Natural killer cell (primary cell): Measurements from ENCODE around the gene PRDM11. TPM values are rescaled to one million over a fixed set of nuclear protein-coding genes. Genes with fewer than 3 reads are reported as not detected.

Experiments
- ATAC-seq, 3 donors: fragments of 150-1000 bp in 2 of 3; fragments of 200-7000 bp in 1 of 3; cut with Tn5 transposase; 1 replicate in 1 of 3; 2 replicates in 2 of 3; pipeline ENCODE4 v1.10.0; 2021; ENCODE audit warnings: mild to moderate bottlenecking in 2 of 3, moderate library complexity in 2 of 3
- DNase-seq, 2 donors: peaks; one replicate each; pipeline versions ENCODE4 v3.0.0 to v3.0.0-alpha.2; 2013 to 2021; ENCODE audit warnings: mixed read lengths in 1 of 2
- H3K27ac ChIP-seq: one replicate; pipeline ENCODE4 v1.5.1; 2013; ENCODE audit warnings: mild to moderate bottlenecking, low read length
- H3K27me3 ChIP-seq: one replicate; pipeline ENCODE4 v1.6.1; 2013; ENCODE audit warnings: low read length; ENCODE audit not compliant: control insufficient read depth, insufficient read depth
- H3K36me3 ChIP-seq: one replicate; pipeline ENCODE4 v1.6.1; 2013; ENCODE audit warnings: low read length; ENCODE audit not compliant: control insufficient read depth, insufficient read depth
- H3K4me1 ChIP-seq: one replicate; pipeline ENCODE4 v1.6.1; 2013; ENCODE audit warnings: low read length; ENCODE audit not compliant: control insufficient read depth, insufficient read depth
- H3K4me3 ChIP-seq: one replicate; pipeline ENCODE4 v1.5.1; 2013; ENCODE audit warnings: low read length
- H3K9me3 ChIP-seq: one replicate; pipeline ENCODE4 v1.6.1; 2013; ENCODE audit warnings: low read length; ENCODE audit not compliant: control insufficient read depth, insufficient read depth
- H3K27ac Mint-ChIP-seq, 2 donors: one replicate each; pipeline ENCODE4 v1.8.0; 2022; ENCODE audit warnings: mild to moderate bottlenecking in 2 of 2, mixed read lengths in 2 of 2, moderate library complexity in 1 of 2
- H3K27me3 Mint-ChIP-seq, 2 donors: one replicate each; pipeline ENCODE4 v1.8.0; 2022; ENCODE audit warnings: low read depth in 2 of 2, mixed read lengths in 2 of 2
- H3K36me3 Mint-ChIP-seq: one replicate; pipeline ENCODE4 v1.8.0; 2022; ENCODE audit warnings: mixed read lengths
- H3K4me1 Mint-ChIP-seq, 2 donors: one replicate each; pipeline ENCODE4 v1.8.0; 2022; ENCODE audit warnings: mixed read lengths in 2 of 2
- H3K4me3 Mint-ChIP-seq: one replicate; pipeline ENCODE4 v1.8.0; 2022; ENCODE audit warnings: mild to moderate bottlenecking, moderate library complexity, mixed read lengths
- H3K9me3 Mint-ChIP-seq, 2 donors: one replicate each; pipeline ENCODE4 v1.8.0; 2022; ENCODE audit warnings: mixed read lengths in 2 of 2
- WGBS: methylation state at CpG from one replicate; pipeline ENCODE4 v1.1.7; 2013; ENCODE audit warnings: missing lambda C conversion rate; ENCODE audit not compliant: insufficient coverage; 5-methylcytosine and 5-hydroxymethylcytosine counted together
- intact Hi-C: fragments of 100-400 bp; cut with micrococcal nuclease; formaldehyde crosslinking; loops from one replicate; pipeline ENCODE4 v1.14.2; 2022
- total RNA-seq, 4 donors: library from RNA; stranded (reverse); fragments of 120-200 nt in 1 of 4; gene quantifications; one replicate each; pipeline versions ENCODE4 v1.2.3 to v1.2.4, GENCODE V29; 2013 to 2022
- TF ChIP-seq, protein P1 (sequence below): fragments of 200-600 bp; IDR thresholded peaks from one replicate; pipeline ENCODE4 v1.8.0; 2022; ENCODE audit warnings: antibody characterized with exemption

The PRDM11 gene
- total RNA-seq, 3 donors from 2014 or later (not counting 1 experiment from before 2014, with no cell fraction given): 10.3 to 14.7 (median 13.7) TPM

DNA sequence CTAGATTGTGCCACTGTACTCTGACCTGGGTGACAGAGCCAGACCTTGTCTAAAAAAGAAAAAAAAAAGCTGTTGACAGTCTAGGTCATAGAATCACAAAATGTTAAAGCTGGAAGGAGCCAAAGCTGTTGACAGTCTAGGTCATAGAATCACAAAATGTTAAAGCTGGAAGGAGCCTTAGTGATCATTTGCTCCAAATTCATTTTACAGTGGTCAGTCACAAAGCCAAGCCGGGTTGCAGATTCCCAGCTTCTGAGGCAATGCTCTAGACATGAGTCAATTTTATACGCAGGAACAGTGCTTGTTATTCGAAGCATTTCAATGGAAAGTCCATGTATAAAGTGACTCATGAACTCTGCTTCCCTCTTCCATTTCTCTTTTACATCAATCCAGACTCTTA lies 92.3 kb downstream of the PRDM11 start:
- H3K27me3 Mint-ChIP-seq: peaks cover 15 to 21% of the 10 kb centered on the region in 2 donors
- intact Hi-C loops: no loop called here
- TF ChIP-seq, protein P1, sequence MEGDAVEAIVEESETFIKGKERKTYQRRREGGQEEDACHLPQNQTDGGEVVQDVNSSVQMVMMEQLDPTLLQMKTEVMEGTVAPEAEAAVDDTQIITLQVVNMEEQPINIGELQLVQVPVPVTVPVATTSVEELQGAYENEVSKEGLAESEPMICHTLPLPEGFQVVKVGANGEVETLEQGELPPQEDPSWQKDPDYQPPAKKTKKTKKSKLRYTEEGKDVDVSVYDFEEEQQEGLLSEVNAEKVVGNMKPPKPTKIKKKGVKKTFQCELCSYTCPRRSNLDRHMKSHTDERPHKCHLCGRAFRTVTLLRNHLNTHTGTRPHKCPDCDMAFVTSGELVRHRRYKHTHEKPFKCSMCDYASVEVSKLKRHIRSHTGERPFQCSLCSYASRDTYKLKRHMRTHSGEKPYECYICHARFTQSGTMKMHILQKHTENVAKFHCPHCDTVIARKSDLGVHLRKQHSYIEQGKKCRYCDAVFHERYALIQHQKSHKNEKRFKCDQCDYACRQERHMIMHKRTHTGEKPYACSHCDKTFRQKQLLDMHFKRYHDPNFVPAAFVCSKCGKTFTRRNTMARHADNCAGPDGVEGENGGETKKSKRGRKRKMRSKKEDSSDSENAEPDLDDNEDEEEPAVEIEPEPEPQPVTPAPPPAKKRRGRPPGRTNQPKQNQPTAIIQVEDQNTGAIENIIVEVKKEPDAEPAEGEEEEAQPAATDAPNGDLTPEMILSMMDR: no peak
- Histone ChIP-seq H3K36me3 (no peaks in the 10 kb centered on the region), H3K4me1 (peaks cover under 1% of the 10 kb centered on the region), H3K4me3 (no peak overlapping the region), H3K9me3 (no peaks in the 10 kb centered on the region), H3K27me3 (no peaks in the 10 kb centered on the region), H3K27ac (no peak overlapping the region)
- no peaks in the 10 kb centered on the region for H3K4me1 Mint-ChIP-seq
- H3K4me3 Mint-ChIP-seq: no peak overlapping the region
- H3K27ac Mint-ChIP-seq: no peak overlapping the region
- WGBS: 97% methylated on average over 3 of the region's 3 CpGs
- no peaks in the 10 kb centered on the region for H3K36me3 Mint-ChIP-seq
- ATAC-seq (no peak), DNase-seq (no peak)
- no peaks in the 10 kb centered on the region for H3K9me3 Mint-ChIP-seq

DNA sequence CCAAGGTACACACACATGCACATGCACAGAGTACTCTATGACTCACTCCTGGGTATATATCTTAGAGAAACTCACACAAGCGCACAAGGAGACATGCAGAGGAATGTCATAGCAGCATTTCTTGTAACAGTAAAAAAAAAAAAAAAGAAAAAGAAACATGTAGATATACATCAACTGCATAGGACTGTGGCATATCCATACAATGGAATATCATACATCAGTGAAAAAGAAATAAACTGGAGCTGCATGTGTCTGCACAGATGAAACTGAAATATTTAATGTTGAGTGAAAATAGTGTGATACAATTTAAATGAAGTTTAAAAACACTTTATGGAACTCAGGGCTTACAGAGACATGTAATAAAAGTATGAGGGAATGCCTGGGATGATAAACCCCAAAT lies 93.3 kb downstream of the PRDM11 start:
- no peak for DNase-seq
- WGBS: no CpG with 5 or more reads among the region's 1 CpG
- Mint-ChIP-seq H3K36me3 (no peaks in the 10 kb centered on the region), H3K27me3 (peaks cover 15 to 21% of the 10 kb centered on the region in 2 donors), H3K9me3 (no peaks in the 10 kb centered on the region), H3K4me3 (no peak overlapping the region), H3K27ac (no peak overlapping the region), H3K4me1 (no peaks in the 10 kb centered on the region)
- H3K36me3 ChIP-seq: no peaks in the 10 kb centered on the region
- H3K4me3 ChIP-seq: no peak overlapping the region
- no peaks in the 10 kb centered on the region for H3K27me3 ChIP-seq
- H3K9me3 ChIP-seq: no peaks in the 10 kb centered on the region
- intact Hi-C loops: no loop called here
- H3K27ac ChIP-seq: no peak overlapping the region
- H3K4me1 ChIP-seq: no peaks in the 10 kb centered on the region
- TF ChIP-seq, protein P1: no peak
- no peak for ATAC-seq

- H3K4me3 Mint-ChIP-seq: no peak overlapping the region
- TF ChIP-seq, protein P1: no peak
- no peaks in the 10 kb centered on the region for H3K9me3 Mint-ChIP-seq
- no peak overlapping the region for H3K27ac ChIP-seq
- WGBS: 85% methylated on average over 12 of the region's 12 CpGs
- no peaks in the 10 kb centered on the region for H3K4me1 ChIP-seq
- intact Hi-C loops: no loop called here
- no peaks in the 10 kb centered on the region for H3K36me3 ChIP-seq
- no peaks in the 10 kb centered on the region for H3K27me3 ChIP-seq
- ATAC-seq (no peak), DNase-seq (no peak)
- H3K4me3 ChIP-seq: no peak overlapping the region
- no peaks in the 10 kb centered on the region for H3K9me3 ChIP-seq
- H3K27ac Mint-ChIP-seq: no peak overlapping the region
- H3K36me3 Mint-ChIP-seq: no peaks in the 10 kb centered on the region
- peaks cover 10 to 12% of the 10 kb centered on the region in 2 donors for H3K27me3 Mint-ChIP-seq
- no peaks in the 10 kb centered on the region for H3K4me1 Mint-ChIP-seq
These were observed 97.5 kb downstream of the PRDM11 start for GRCh38 chr11:45243967-45244366.
